ENCODE results near the gene DNM2.
A peak's percentile ranks its signal among the peaks of the same experiment; 100 is the strongest.

DNM2 gene

DNA sequence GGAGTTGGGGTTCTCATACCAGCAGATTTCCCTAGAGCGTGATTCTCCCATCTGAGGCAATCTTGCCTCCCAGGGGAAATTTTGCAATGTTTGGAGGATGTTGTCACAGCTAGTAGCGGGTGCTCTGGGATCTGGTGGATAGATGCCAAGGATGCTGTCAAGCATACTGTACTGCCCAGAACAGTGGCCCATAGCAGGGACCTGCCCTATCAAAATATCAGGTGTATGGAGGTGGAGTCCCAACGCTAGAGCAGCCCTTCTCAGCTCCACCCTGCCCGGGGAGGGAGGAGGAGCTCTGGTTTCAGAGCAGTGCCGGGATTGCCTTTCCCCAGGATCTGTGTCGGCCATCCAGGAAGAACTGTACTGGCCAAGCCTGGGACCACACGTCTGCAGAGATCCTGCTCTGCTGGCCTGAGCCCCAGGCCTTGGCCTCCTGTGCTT is 27.5 kb upstream of the DNM2 start:
- DNase-seq (ENCODE audit: low read depth) = no peak

DNA sequence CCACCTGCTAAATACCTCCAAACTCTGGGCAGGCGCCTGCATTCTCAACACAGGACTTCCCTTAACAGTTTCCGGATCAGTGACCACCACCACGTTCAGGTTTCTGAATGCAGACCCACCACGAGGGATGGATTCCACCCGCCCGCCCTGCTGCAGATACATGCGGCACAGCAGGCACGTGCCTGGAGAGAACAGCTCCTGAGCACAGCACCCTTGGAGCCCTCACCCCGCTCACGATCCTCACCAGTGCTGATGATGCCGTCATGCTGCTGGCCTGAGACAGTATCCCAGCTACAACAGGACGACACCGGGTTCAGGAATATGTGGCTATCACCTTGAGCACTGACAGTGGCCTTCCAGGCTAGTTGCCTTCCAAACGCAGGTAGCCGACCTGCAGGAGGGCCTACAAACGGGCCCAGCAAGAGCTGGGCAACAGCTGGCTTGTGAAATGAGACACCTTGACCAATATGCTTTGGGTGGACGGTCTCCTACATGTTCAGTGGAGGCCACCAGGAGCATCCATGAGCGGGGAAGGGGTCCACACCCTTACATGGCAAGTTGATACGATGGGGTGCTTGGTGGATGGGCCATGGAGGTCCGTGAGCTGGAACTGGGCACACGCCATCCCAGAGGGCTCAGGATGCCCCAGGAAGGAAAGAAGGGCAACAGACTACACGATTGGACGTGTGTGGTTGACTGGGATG is 26.5 kb upstream of the DNM2 start:
- no peak for DNase-seq (ENCODE audit: low read depth)

DNA sequence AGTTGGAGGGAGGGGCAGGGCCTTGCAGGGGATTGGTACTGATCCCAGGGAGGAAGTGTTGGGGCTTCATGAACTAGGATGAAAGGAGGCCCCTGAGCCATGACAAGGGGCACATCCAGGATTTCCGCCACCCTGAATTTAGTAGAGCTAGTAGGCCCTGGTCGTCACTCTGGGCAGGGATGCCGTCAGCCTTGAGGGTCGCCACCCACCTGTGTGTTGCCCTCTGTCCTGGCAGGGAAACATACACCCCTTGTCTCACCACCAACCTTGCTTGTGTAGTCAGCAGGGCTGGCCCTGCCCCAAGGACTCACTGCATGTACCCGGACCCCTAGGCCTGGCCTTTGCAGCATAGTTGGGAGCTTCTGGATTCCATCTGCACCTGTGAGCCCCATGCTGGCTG is 26.0 kb upstream of the DNM2 start:
- no peak for DNase-seq (ENCODE audit: low read depth)

DNA sequence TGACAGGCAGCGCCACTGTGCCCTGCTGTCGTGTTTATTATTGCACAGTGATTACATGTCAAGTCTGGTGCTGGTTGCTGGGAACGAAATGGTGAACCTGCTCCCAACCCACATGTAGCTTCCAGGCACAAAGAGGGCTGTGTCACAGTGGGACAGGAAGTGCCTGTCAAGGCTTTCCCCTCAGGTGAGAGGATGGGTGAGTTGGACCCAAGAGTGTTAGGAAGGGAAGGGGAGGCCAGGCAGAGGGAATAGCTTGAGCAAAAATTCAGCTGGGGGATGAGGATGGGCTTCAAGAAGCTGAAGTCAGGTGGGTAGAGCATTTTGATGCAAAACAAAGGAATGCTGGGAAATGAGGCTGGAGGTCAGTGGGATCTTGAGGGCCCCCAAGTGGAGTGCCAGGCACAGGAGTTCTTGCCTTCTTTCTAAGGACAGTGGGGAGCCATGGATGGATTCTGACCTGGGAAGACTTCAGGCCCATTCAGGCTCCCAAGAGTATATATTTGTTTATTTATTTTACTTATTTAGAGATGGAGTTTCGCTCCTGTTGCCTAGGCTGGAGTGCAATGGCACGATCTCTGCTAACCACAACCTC is 25.1 kb upstream of the DNM2 start:
- no peak for DNase-seq (ENCODE audit: low read depth)

DNA sequence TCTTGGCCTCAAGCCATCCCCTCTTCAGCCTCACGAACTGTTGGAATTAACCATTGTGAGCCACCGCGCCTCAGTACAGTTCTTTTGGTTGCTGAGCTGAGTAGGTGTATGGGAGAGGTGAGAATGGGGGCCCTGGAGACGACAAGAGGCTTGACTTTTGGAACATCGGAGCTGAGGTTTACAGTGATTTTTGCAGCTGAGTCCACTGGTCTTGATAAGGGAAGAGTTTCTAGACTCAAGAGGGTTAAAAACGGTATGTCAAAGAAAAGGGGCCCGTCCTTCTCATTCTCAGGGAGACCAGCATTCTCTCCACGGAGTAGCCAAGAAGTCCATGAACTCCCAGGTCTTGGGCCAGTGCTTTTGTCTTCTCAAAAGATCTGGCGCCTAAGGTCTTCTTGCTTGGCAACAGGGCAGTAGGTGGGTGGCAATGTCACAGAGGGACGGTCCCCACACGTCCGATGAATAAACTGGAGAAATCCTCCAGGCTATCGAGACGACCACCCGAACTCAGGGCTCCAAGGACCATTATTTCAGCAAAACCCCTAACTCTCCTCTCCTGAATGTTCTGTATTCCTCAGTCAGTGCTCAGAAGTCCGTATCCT is 23.1 kb upstream of the DNM2 start:
- no peak for DNase-seq (ENCODE audit: low read depth)

DNA sequence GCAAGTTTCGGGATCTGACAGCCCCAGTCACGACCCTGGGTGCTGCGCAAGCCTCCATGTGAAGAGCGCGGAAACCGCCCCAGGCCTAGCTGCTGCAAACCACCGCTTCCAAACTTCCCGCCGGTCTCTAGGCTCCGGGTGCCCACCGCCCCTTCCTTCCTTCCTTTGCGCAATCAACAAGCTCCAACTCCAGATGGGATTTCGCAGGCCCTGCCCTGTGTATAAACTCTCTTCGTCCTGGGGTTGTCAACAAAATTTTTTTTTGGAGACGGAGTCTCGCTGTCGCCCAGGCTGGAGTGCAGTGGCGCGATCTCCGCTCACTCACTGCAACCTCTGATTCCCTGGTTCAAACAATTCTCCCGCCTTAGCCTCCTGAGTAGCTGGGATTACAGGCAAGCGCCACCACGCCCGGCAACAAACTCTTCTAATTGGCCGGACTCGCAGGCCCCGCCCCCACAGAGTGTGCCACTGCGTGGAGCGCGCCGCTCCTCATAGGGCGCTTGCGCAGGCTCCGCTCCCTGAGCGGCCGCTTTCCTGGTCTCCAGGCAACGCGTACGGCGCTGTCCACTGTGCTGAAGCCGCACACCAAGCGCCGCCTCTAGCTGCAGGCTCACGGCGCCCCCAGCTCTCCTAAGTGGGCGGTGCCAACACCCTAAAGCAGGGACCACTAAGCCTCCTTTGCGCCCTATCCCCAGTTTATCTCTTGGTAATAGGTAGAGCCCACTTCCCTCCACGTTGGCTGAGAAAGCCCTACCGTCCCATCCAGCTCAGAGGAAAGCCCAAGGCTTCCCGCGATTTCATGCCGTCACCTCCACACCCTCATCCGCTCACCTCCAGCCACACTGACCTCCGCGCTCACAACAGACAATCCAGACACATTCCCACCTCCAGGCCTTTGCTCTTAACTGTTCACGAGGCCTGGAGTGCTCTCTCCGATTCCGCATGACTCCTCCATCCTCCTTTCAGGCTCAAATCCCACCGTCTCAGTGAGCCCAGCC is 22.2 kb upstream of the DNM2 start:
- DNase-seq (ENCODE audit: low read depth) = peak; percentile 82

DNA sequence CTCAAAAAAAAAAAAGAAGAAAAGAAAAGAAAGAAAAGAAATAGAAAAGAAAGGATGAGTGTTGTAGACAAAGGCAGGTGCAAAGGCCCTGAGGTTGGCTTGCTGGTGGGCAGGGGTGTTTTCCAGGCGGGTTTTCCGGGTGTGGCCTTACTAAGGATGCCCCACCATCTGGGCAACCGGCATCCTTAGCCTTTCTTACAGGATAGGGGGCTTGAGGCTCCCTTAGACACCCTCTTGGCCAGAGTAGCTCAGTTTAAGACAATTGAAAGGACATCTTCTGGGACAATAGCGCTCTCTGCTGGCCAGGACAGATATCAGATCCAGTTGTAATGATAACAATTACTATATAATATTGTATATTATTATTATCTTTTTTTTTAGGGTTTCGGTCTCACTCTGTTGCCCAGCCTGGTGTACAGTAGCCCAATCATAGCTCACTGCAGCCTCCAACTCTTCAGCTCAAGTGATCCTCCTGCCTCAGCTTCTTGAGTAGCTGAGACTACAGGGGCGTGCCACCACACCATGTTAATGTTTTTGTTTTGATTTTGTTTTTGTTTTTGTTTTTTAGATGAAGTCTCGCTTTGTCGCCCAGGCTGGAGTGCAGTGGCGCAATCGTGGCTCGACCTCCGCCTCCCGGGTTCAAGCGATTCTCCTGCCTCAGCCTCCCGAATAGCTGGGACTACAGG is 18.1 kb upstream of the DNM2 start:
- DNase-seq (ENCODE audit: low read depth) = peak; percentile 34

DNA sequence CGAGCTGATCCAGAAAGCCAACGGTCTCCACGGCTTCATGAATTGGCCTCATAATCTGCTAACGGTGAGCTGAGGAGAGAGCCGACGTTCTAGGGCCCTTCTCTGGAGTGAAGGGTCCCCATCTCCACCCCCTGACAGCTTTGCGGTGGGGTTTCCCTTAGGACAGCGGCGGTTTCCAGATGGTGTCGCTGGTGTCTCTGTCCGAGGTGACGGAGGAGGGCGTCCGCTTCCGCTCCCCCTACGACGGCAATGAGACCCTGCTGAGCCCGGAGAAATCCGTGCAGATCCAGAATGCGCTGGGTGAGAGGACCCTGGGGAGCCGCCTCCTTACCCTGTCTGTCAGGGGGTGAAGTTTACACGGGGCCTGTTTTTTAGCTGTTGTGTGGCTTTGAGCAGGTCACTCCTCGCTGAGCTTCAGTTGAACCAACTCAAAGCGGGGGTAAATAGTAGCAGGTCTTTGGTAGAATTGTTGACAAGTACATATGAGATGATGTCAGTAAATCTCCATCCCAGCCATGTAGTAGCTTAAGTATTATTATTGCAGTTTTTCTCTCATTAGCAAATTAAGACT is 15.8 kb upstream of the DNM2 start:
- DNase-seq (ENCODE audit: low read depth) = peak; percentile 49

DNA sequence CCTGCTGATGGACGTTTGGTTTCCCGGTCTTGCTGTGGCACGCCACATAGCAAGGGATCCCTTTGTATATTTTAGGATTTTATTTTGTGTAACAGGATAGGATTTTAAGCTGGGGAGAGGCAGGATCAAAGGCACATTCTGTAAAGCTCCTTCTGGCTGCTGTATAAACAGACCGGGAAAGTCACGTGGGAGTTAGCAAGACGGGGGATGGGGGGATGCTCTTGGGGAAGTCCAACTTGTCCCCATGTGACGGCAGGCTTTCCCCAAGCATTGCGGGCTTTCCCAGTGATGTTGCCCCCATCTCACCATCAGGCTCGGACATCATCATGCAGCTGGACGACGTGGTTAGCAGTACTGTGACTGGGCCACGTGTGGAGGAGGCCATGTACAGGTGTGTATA is 10.9 kb upstream of the DNM2 start:
- DNase-seq (ENCODE audit: low read depth) = no peak

DNA sequence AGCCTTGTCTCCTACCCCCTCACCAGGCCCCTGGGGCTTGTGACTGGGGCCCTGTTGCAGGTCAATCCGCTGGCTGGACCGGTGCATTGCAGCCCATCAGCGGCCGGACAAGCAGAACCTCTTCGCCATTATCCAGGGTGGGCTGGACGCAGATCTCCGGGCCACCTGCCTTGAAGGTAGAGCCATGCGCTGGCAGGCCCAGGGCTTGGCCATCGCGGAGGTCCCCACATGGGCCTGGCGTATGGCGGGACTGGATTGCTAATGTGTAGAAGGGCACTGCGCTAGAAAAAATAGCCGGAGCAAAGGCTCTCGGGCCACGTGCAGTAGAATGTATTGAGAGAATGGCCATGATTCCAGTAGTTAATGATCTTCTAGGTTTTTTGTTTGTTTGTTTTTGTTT is 10.4 kb upstream of the DNM2 start:
- DNase-seq (ENCODE audit: low read depth) = no peak

DNA sequence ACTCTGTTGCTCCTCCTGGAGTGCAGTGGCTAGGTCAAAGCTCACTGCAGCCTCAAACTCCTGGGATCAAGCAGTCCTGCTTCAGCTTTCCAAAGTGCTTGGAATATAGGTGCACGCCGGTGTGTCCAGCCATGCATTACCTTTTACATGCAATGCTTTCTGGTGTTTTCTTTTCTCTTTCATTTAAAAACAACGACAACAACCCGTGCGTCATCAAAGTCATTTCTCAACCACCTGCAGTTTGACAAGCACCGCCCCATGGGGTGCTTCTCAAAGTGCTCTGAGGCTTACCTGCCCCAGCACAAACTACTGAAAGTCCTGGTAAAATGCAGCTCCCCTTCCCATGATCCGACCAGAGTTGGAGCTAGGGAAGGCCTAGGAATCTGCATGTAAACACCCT is 9.6 kb upstream of the DNM2 start:
- DNase-seq (ENCODE audit: low read depth) = no peak

DNA sequence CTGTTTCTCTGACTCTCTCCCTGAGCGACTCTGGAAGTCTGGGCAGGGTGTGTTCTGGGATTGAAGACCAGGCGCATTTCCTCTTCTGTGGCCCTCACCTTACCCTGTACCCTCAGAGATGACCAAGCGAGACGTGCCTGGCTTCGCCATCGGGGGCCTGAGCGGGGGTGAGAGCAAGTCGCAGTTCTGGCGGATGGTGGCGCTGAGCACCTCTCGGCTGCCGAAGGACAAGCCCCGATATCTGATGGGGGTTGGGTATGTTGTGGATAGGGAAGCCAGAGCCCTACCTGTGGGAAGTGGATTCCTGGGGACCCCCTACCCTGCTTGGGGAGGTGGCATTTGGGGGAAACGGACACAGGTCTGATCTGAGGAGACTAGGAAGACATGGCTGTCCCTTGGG is 5.8 kb upstream of the DNM2 start:
- no peak for DNase-seq (ENCODE audit: low read depth)

DNA sequence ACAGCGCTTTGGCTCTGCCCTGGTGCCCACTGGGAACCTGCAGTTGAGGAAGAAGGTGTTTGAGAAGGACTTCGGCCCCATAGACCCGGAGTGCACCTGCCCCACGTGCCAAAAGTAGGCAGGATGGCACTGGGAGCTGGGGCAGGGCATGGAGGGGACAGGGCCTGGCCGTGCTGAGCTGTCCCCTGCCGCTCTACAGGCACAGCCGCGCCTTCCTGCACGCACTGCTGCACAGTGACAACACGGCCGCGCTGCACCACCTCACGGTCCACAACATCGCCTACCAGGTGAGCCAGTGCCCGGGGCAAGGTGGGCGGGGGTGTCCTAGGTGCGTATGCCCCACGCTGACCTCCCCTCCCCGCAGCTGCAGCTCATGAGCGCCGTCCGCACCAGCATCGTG is 5.1 kb upstream of the DNM2 start:
- no peak for DNase-seq (ENCODE audit: low read depth)

DNA sequence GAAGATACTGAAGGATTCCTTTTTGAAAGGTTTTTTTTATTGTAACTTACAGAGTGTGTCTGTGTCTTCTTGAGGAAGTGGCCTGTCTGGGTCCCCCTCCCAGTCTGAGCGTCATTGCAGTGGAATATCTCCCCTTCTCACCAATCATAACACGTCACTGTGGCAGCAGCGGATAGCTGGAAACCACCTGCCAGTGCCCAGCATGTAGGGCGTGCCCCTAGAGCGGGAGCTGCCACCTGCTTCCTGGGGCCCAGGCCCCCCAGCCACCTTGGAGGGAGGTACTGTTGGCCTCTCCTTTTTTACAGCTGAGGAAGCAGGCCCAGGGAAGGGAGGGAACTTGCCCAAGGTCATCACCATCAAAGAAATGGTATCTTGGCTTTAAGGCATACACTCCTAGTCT is 4.6 kb upstream of the DNM2 start:
- DNase-seq (ENCODE audit: low read depth) = no peak

DNA sequence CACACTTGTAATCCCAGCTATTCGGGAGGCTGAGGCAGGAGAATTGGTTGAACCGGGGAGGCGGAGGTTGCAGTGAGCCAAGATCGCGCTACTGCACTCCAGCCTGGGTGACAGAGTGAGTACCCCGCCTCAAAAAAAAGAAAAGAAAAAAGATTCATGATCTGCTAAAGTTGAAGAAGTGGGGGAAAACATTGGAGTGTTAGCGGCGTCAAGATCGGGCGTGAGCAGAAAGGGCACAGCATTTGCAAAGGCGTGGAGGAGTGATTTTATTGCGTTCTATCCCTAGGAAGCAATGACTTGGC is 874 bp upstream of the DNM2 start:
- DNase-seq (ENCODE audit: low read depth) = no peak

DNA sequence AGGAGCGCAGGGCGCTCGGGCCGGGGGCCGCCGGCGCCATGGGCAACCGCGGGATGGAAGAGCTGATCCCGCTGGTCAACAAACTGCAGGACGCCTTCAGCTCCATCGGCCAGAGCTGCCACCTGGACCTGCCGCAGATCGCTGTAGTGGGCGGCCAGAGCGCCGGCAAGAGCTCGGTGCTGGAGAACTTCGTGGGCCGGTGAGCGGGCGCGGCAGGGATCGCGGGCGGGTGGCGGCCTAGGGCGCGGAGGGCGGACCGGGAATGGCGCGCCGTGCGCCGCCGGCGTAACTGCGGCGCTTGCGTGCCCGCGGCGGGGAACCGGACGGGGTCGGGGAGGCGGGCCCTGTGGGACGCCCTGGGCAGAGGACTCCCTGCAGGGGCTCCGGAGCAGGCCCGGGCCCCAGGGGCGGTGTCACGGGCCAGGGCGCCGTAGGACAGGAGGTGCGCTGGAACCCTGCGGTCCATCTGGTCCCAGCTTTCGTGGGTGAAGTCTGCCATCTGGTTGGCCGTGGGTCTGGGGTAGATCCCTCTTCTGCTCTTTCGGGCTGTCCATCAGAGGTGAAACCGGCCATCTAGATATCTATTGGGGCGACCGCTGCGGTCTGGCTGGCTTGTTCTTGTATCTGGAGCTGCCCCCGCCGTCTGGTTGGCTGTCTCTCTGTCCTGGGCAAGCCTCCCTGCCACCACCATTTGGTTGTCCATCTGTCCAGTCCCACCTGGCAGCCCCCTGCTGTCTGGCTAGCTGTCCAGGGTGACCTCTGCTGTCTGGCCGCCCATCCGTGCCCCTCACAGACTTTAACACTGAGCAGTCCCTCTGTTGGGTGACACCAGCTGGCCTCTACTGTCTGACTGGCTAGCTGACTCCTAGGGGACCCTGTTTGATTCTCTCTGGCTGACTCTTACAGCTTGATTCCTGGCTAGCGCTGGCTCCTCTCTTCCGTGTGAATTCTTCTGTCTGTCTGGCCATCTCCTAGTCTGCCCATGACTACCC is 622 bp downstream of the DNM2 start:
- no peak for DNase-seq (ENCODE audit: low read depth)

DNA sequence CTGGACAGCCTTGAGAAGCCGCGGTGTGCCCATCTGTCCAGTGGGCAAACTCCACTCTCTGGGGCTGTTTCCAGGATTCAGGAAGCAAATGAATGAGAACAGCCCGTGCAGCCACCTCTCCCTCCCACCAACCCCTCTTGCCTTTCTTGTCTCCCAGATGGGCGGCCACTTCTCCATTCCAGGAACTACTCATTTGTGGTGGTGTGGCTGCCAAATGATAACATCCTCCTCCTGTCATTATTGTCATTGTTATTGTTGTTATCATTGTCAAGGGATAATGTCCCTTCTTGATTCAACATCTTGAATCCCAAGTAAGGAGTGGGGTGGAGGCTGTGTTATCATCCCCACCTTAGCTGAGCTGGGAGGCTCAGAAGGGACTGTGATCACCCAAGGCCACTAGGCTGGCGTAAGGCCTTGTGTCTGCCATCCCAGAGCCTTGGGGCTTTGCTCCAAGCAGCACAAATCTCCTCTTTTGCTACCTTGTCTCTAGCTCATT is 1.6 kb downstream of the DNM2 start:
- DNase-seq (ENCODE audit: low read depth) = peak; percentile 61

DNA sequence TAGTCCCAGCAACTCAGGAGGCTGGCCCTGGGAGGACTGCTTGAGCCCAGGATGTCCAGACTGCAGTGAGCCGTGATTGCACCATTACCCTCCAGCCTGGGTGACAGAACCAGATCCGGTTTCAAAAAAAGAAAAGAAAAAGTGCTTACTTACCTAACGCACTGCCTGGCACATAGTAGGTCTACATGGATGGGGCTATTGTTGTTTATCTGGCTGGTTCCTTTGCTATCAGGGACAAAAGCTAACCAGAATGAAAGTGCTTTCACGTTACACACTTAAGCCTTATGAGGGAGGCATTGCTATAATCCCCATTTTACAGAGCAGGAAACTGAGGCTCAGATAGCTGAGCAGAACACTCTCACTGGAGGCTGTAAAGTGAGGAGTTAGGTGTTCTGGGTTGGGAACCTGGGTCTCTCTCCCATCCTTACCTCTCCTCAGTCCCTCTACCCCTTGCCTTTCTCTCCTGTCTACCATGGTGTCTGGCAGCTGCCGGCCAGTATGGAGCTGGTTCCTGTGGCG is 2.8 kb downstream of the DNM2 start:
- DNase-seq (ENCODE audit: low read depth) = no peak

DNA sequence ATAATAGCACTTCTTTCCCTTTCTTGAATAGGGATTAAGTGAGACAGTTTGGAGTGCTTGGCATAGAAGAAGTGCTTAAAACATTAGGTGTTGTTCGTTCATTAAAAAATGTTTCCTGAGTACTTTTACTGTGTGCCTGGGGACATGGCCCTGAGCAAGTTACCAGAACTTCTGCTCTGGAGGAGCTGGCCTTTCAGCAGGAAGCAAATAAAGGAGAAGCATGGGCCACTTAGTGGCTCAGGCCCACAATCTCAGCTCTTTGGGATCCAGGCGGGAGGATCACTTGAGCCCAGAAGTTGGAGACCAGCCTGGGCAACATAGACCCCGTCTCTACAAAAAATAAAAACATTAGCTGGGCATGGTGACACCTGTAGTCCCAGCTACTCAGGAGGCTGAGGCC is 5.7 kb downstream of the DNM2 start:
- no peak for DNase-seq (ENCODE audit: low read depth)

DNA sequence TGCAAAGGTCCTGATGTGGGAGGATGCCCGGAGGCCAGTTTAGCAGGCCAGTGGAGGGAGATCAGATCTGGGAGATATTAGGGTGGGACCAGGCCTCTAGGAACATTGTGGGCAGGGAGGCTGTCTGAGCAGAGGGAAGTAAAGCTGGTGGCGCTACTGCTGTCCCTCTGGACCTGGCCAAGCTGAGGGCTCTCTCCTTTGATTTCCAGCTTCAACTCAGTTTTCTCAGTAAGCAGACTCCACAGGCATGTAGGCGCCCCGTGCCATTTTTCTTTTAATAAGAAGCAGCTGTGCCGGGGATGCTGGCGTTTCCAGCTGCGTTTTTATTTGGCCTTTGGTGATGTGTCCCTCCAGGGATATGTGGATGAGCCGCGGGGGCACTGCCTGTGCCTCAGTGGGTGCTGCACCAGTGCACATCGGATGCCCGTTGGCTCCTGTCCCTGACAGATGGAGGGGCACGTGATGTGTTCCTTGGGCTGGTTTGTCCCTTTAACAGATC is 6.7 kb downstream of the DNM2 start:
- DNase-seq (ENCODE audit: low read depth) = no peak
